Suprapubic skin (tissue), 4 donors: Measurements from ENCODE around the gene AUTS2.

Experiments used
- EP300 ChIP-seq: sonication (generic); formaldehyde crosslinking; IDR thresholded peaks from one replicate; pipeline ENCODE4 v1.6.1; 2017; ENCODE audit warnings: antibody characterized with exemption
- POLR2A ChIP-seq, 2 donors: fragments of 450-650 bp; IDR thresholded peaks; one replicate each; pipeline ENCODE4 v1.6.1; 2017; ENCODE audit warnings: antibody characterized with exemption in 2 of 2, mild to moderate bottlenecking in 2 of 2, moderate library complexity in 2 of 2
- POLR2AphosphoS5 ChIP-seq, 3 donors: sonication (generic); formaldehyde crosslinking; IDR thresholded peaks; one replicate each; pipeline ENCODE4 v1.6.1; 2017; ENCODE audit warnings: antibody characterized with exemption in 3 of 3
- TF ChIP-seq, protein P1 (sequence below), 2 donors: fragments of 200-600 bp in 1 of 2; fragments of 450-650 bp in 1 of 2; sonication (generic) in 1 of 2; IDR thresholded peaks; one replicate each; pipeline ENCODE4 v1.5.1; 2016 to 2019; ENCODE audit warnings: antibody characterized with exemption in 2 of 2, mild to moderate bottlenecking in 1 of 2, moderate library complexity in 1 of 2

GRCh38 chr7:69996121-69996520 is 397.8 kb downstream of the AUTS2 start:
- TF ChIP-seq, protein P1, sequence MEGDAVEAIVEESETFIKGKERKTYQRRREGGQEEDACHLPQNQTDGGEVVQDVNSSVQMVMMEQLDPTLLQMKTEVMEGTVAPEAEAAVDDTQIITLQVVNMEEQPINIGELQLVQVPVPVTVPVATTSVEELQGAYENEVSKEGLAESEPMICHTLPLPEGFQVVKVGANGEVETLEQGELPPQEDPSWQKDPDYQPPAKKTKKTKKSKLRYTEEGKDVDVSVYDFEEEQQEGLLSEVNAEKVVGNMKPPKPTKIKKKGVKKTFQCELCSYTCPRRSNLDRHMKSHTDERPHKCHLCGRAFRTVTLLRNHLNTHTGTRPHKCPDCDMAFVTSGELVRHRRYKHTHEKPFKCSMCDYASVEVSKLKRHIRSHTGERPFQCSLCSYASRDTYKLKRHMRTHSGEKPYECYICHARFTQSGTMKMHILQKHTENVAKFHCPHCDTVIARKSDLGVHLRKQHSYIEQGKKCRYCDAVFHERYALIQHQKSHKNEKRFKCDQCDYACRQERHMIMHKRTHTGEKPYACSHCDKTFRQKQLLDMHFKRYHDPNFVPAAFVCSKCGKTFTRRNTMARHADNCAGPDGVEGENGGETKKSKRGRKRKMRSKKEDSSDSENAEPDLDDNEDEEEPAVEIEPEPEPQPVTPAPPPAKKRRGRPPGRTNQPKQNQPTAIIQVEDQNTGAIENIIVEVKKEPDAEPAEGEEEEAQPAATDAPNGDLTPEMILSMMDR (IDR thresholded peaks at IDR 0.05): no peak
- TF ChIP-seq POLR2A (IDR thresholded peaks at IDR 0.05) (no peak), EP300 (no peak), POLR2AphosphoS5 (IDR thresholded peaks at IDR 0.05) (no peak)
